SK-N-SH (cell line): ENCODE results near the gene ARL3.

ENCODE experiments used
- CTCF ChIP-seq: fragments of 200-600 bp; sonication (generic); IDR thresholded peaks from 2 replicates; pipeline ENCODE4 v1.6.1; 2017; ENCODE audit warnings: antibody characterized with exemption, mild to moderate bottlenecking, moderate library complexity
- EP300 ChIP-seq, 2 experiments: IDR thresholded peaks; 2 replicates each; pipeline versions ENCODE4 v1.4.0 to v1.6.1; 2012; ENCODE audit warnings: borderline replicate concordance in 1 of 2, low read depth in 1 of 2, low read length in 1 of 2
- GABPA ChIP-seq: IDR thresholded peaks from 2 replicates; pipeline ENCODE4 v1.4.0; 2012; ENCODE audit warnings: low read depth, mild to moderate bottlenecking
- GATA2 ChIP-seq: sonication (generic); formaldehyde crosslinking; IDR thresholded peaks from 2 replicates; pipeline ENCODE4 v1.5.0; 2020; ENCODE audit warnings: mild to moderate bottlenecking, missing genetic modification reagents
- IRF3 ChIP-seq: fragments of 150-350 bp; IDR thresholded peaks from 2 replicates; pipeline ENCODE4 v1.6.1; 2016; ENCODE audit warnings: mild to moderate bottlenecking, low read depth, low read length
- JUND ChIP-seq: IDR thresholded peaks from 2 replicates; pipeline ENCODE4 v1.4.0; 2012
- POLR2AphosphoS5 ChIP-seq: IDR thresholded peaks from 2 replicates; pipeline ENCODE4 v1.6.1; 2012; ENCODE audit warnings: low read depth, low read length
- RXRA ChIP-seq: IDR thresholded peaks from 2 replicates; pipeline ENCODE4 v1.4.0; 2012; ENCODE audit warnings: low read depth, mild to moderate bottlenecking, borderline replicate concordance
- SMC3 ChIP-seq: IDR thresholded peaks from 2 replicates; pipeline ENCODE4 v1.6.1; 2012; ENCODE audit warnings: low read depth, low read length, improper control_type of control experiment
- TAF1 ChIP-seq: IDR thresholded peaks from 2 replicates; pipeline ENCODE4 v1.6.1; 2012; ENCODE audit warnings: low read depth, mild to moderate bottlenecking, low read length, moderate library complexity, borderline replicate concordance
- YY1 ChIP-seq: IDR thresholded peaks from 2 replicates; pipeline ENCODE4 v1.4.0; 2012; ENCODE audit warnings: low read depth, mild to moderate bottlenecking
- ZBTB33 ChIP-seq: IDR thresholded peaks from 2 replicates; pipeline ENCODE4 v1.4.0; 2012; ENCODE audit warnings: low read depth, borderline replicate concordance
- TF ChIP-seq, protein P1 (sequence below): IDR thresholded peaks from 2 replicates; pipeline ENCODE4; 2012
- TF ChIP-seq, protein P2 (sequence below): IDR thresholded peaks from 2 replicates; pipeline ENCODE4 v1.4.0; 2012; ENCODE audit warnings: low read depth

- TF ChIP-seq, protein P1, sequence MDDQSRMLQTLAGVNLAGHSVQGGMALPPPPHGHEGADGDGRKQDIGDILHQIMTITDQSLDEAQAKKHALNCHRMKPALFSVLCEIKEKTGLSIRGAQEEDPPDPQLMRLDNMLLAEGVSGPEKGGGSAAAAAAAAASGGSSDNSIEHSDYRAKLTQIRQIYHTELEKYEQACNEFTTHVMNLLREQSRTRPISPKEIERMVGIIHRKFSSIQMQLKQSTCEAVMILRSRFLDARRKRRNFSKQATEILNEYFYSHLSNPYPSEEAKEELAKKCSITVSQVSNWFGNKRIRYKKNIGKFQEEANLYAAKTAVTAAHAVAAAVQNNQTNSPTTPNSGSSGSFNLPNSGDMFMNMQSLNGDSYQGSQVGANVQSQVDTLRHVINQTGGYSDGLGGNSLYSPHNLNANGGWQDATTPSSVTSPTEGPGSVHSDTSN, result peak; percentile 99
- TF ChIP-seq CTCF (no peak), TAF1 (peak; percentile 19; the same call in 1 of the 2 replicates), ZBTB33 (peak; percentile 78; the same call in 1 of the 2 replicates), YY1 (peak; percentile 99), POLR2AphosphoS5 (no peak; the same call in 1 of the 2 replicates), GABPA (peak; percentile 84), SMC3 (no peak), GATA2 (no peak), EP300 (IDR thresholded peaks at IDR 0.05; ENCODE audit: borderline replicate concordance in 1 of 2, low read depth in 1 of 2, low read length in 1 of 2) (no peak; a peak in 1 of 4 replicates), IRF3 (peak; percentile 69), JUND (no peak), RXRA (no peak)
- TF ChIP-seq, protein P2, sequence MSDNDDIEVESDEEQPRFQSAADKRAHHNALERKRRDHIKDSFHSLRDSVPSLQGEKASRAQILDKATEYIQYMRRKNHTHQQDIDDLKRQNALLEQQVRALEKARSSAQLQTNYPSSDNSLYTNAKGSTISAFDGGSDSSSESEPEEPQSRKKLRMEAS, result 0 out of 2 replicates have a peak, but pooled peaks have one; percentile 20
These were observed 29.6 kb upstream of the ARL3 start, which contains the start of gene WBP1L for GRCh38 chr10:102743588-102744373.
